NCI-H345 treated with DMSO at 0.1 percent for 48 hours (cell line): ENCODE results near the gene CALM1.
"Not testable (repeated sequence)": the region's sequence is repeated elsewhere in the genome, so short reads cannot be mapped to it uniquely, and the experiment has no call there.

Experiments
- DNase-seq: peaks from one replicate; lab custom pipeline; 2025; ENCODE audit not compliant: unreplicated experiment; lab: John Stamatoyannopoulos, UW

CALM1 gene

GRCh38 chr14:90383126-90383730 is 13.6 kb upstream of the CALM1 start:
- DNase-seq, result peak; percentile 97

GRCh38 chr14:90383731-90384542 is 12.9 kb upstream of the CALM1 start:
- DNase-seq, result peak; percentile 65

- no peak for DNase-seq
Observed at GRCh38 chr14:90384543-90384911, 12.3 kb upstream of the CALM1 start.

DNA sequence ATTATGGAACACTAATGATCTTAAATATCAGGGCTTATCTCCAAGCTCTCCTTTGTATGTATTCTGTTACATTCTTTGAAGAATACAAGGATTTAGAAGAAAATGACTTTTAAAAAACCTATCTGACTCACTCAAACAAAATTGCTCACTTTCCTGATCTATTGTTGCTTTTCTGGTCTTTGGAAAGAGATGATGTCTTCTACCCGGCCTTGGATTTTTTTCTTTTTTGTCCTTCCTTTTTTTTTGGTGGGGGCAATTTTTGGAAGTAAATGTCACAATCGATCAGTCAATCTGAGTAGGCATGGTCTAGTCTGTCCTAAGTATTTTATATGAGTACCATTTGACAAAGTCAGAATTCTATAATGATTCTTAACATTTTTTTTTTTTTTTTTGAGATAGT is 10.5 kb upstream of the CALM1 start:
- no peak for DNase-seq

DNA sequence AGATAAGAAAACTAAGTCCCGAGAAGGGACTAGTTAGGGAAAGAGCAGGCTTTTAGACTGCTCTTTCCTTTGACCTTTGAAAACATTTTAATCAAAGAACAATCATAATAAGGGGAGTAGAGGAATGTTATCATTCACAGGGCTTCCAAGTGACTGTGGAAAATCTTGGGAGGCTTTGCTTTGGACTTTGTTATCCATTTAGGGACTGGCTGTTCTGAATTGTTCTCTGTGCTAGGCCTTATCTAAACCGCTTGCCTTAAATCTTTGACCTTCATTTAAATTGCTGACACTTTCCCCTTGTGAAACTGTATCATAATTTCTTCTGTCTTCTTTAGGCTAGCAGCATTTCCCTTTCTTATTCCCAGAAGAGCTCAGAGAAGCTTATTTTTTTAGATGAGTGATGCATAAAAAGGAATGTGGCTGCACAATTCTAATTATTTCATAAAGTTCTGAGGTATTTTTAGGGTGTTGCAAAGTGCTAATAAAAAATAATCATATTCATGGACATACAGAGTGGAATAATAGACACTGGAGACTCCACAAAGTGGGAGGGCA is 9.5 kb upstream of the CALM1 start:
- DNase-seq, result no peak

DNA sequence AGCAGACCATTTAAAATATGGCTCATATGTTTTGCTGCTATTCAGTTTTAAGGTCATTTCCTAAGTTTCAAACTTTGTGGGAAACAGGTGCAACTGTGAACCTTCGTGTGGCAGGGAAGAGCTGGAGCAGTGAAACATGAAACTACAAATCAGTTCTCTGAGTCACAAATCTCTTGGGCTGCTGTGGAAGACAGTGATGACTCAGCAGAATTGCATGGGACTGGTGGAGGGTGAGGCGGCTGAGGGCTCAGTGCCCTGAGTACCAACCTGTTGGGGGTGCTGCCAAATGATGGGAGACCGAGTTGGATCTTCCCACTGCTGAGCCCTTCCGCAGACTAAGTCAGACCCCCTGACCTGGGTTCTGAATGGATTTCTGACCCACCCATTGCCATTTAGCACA is 8.4 kb upstream of the CALM1 start:
- no peak for DNase-seq

GRCh38 chr14:90388982-90389381 is 7.8 kb upstream of the CALM1 start:
- no peak for DNase-seq

DNA sequence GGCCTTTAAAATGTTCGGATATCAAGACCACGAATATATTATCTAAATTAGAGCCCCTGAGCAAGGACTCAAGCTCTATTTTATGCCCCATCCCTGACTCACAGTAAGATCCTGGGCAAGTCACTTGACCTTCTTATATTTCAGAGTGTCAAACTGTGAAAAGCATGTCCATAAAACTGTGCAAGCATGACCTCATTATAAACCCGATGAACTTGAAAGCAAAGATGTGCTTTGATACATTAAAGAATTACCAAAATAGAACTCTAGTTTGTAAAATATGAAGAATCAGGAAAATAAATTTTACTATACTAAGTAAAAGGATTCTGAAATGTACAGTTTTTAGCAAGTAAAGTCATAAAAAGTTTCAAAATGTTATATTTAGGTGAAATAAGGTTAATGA is 2.9 kb upstream of the CALM1 start:
- no peak for DNase-seq

DNA sequence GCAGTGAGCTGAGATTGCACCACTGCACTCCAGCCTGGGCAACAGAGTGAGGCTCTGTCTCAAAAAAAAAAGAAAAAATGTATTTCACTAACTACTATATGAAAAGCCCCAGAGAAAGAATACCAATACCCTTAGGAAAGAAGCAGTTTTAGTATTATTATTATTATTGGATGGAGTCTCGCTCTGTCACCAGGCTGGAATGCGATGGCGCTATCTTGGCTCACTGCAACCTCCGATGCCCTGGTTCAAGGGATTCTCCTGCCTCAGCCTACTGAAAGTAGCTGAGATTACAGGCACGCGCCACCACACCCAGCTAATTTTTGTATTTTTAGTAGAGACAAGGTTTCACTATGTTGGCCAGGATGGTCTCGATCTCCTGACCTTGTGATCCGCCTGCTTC is 2.0 kb upstream of the CALM1 start:
- DNase-seq, result not testable (repeated sequence)

- no peak for DNase-seq
Observed at GRCh38 chr14:90397425-90398314, 841 bp downstream of the CALM1 start.

DNA sequence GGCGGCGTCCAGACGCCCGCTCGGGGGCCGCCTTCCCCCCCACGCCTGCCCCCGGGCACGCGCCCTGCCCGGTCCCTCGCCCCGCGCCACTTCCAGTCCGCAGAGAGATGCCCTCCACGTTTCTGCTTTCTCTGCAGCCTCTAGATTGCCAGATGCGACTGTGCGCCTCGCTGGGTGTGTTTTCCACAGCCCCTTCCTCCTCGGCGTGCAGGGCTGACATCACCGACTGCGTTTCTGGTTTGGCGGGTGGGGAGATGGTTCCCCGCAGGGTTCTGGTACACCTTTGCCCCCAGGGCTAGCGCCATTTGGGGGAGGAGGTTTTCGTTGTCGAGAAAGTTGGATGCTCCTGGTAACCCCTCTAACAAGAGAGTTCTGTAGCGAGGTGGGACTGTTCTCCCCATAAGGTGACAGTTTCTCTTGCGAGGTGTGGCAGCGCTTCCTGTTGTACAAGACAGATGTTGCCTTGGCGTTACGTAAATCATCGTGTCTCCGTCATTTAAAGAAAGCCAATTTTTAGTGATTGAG is 1.5 kb downstream of the CALM1 start:
- DNase-seq, result no peak

DNA sequence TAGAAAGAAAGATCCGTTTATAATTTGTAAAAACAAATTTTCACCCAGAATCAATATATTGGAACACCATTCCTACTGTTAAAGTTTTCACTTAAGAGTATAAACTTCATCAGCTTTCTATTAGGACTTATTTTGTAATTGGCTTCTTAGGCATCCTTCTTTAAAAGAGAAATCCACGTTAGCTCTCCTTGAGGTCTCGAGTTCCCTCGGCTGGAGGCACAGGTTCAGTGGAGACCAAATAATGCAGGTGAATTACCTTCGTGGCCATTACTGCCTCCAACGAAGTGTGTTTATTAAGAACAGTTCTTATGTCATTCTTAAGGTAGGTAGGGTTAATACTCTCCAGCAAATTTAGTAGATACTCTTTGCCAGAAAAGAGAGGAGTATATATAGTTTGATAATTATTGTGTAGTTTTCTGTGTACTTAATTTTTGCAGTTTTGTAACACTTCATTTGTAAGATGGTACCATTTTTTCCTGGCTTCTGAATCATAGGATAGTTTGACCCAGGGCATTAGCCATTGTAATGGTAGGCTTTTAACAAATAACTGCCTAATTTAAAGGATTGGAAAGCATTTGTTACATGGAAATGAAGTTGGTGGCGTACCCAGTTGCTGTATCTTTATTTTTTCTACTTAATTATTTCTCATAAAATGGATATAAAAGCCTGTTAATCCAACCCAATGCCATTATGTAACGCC is 2.2 kb downstream of the CALM1 start:
- peak; percentile 31 for DNase-seq

GRCh38 chr14:90399541-90400444 is 3.0 kb downstream of the CALM1 start:
- DNase-seq, result peak; percentile 91

- no peak for DNase-seq
Observed at GRCh38 chr14:90400904-90401561, 4.2 kb downstream of the CALM1 start.

DNA sequence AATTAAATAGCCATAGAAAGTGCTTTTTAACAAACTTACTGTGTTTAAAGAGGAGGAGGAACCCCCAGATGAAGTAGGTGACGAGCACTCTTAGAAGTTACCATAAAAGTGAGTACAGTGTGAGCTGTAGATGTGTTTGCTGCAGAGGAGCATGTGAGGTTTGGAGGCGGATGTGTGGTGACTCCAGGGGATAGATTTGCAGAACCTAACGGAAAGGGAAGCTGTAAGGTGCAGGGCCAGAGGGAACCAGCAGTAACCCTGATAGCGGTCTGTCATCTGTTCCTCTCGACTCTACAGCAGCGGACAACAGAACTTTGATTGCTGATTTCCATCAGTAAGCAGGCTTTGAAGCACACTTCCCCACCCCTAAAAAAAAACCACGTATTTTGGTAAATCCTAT is 5.2 kb downstream of the CALM1 start:
- no peak for DNase-seq

DNA sequence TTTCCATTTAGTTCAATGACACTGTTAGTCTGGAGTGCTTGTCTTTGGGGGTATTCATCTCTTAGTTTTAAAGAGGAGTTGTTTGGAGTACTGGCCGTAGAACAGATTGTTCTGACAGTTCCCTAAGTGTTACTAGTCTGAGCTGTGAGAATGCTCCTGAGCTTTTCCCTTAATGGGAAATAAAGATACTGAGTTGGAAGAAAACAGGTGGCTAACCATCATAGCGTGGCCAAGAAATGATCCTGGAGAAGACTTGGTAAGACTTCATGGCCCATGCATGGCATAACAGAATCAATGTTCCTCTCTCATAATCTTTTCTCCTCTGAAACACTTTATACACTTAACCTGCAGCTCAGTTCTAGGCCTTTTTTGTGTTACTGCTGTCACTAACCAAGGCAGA is 6.2 kb downstream of the CALM1 start:
- DNase-seq, result no peak

DNA sequence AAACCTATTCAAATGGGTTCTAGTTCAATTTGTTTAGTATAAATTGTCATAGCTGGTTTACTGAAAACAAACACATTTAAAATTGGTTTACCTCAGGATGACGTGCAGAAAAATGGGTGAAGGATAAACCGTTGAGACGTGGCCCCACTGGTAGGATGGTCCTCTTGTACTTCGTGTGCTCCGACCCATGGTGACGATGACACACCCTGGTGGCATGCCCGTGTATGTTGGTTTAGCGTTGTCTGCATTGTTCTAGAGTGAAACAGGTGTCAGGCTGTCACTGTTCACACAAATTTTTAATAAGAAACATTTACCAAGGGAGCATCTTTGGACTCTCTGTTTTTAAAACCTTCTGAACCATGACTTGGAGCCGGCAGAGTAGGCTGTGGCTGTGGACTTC is 8.3 kb downstream of the CALM1 start:
- no peak for DNase-seq

- peak; percentile 44 for DNase-seq
Observed at GRCh38 chr14:90405755-90406154, 8.9 kb downstream of the CALM1 start.

DNA sequence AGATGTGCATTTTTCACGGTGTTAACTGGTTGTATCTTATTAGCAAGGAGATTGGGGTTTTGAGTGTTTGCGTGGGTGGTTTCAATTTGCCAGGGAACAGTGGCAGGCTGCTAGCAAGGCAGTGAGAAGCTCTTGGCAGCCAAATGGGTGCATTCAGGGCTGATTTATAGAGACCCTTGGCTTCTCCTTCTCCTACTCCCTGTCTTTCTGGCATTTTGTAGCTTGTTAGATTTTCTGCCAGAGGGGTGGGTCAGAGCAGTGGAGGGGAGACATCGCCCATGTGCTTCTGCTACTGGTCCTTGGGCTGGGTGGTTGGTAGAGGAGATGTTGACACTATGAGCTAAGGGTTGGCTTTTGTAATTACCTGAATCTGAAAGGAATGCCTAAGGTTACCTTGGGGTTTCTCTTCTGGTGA is 9.6 kb downstream of the CALM1 start:
- no peak for DNase-seq
